HG03354 (cell line): ENCODE measurements around the gene E2F8.
"Not testable (repeated sequence)": the region's sequence is repeated elsewhere in the genome, so short reads cannot be mapped to it uniquely, and the experiment has no call there.

Source experiments
- ATAC-seq: cut with Tn5 transposase; IDR thresholded peaks from one replicate; pipeline ENCODE4 v1.9.1; 2021; ENCODE audit warnings: mild to moderate bottlenecking; ENCODE audit not compliant: unreplicated experiment, poor library complexity, severe bottlenecking

Gene E2F8, protein sequence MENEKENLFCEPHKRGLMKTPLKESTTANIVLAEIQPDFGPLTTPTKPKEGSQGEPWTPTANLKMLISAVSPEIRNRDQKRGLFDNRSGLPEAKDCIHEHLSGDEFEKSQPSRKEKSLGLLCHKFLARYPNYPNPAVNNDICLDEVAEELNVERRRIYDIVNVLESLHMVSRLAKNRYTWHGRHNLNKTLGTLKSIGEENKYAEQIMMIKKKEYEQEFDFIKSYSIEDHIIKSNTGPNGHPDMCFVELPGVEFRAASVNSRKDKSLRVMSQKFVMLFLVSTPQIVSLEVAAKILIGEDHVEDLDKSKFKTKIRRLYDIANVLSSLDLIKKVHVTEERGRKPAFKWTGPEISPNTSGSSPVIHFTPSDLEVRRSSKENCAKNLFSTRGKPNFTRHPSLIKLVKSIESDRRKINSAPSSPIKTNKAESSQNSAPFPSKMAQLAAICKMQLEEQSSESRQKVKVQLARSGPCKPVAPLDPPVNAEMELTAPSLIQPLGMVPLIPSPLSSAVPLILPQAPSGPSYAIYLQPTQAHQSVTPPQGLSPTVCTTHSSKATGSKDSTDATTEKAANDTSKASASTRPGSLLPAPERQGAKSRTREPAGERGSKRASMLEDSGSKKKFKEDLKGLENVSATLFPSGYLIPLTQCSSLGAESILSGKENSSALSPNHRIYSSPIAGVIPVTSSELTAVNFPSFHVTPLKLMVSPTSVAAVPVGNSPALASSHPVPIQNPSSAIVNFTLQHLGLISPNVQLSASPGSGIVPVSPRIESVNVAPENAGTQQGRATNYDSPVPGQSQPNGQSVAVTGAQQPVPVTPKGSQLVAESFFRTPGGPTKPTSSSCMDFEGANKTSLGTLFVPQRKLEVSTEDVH

DNA sequence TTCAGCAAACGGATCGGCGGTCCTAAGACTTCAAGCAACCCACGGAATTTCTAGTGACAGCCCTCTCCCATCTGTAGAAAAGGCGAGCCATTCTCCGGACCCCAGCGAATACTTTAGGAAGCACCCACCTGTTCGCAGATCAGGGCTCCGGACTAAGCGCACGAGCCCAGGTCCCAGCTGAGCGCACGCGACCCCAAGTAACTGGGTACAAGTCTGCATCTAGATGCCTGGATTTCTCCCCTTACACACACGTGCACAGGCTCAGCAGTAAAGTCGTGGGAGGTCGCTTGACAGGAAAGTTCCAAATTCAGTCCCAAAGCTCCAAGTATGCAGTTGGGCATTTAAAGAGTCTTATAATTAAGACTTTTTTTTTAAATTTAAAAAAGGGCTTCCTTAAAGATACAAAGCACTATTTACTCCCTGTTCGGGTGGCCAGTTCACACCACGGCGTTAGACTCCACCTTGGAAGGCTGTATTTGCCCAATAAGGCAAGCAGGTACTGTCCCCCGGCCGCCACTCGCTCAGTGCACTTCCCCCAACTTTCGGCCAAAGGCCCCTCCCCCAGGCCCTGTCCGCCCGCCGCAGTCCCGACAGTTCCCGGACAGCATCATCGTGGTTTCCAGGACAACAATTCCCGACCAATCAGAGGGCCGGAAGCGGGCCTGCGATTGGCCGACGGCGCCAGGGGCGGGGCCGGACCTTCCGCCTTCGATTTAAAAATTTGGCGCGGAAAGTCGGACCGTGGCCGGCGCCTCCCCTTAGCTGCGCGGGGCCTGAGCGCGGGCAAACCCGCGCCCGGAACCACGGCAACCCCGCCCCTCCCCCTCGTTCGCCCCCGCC is at the start of gene E2F8:
Gene E2F8, minus strand, starts transcription at position 526 of the 840 bp plus-strand sequence. CDS start 824 bp downstream, outside the sequence.
- peak; percentile 89 for ATAC-seq

DNA sequence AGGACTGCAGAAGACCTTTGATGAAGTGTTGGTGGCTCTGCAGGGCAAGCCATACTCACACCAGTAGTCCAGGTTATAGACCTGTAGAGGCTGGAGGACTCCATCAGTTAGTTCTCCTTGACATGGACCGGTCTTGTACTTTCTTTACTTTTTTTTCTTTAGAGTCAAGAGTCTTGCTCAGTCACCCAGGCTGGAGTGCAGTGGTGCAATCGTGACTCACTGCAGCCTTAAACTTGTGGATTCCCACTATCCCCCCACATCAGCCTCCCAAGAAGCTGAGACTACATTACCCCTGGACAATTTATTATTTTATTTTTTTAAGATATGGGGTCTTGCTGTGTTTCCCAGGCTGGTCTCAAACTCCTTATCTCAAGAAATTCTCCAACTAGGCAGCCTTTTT is 49.6 kb upstream of the E2F8 start:
- ATAC-seq, result no peak

DNA sequence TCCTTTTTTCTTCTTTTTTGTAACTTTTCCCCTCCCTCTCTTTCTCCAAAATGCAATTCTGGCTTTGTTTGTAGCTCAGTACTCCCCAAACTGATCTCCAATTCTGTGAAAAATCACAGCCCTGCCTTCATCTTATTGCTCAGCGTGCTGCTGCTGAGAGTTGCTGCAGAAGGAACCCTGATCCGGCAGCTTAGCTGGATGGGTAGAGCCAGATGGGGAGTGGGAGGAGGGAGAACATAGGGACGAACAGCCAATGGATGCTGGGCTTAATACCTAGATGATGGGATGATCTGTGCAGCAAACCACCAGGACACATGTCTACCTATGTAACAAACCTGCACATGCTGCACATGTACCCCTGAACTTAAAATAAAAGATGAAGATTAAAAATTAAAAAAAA is 47.5 kb upstream of the E2F8 start:
- no peak for ATAC-seq

DNA sequence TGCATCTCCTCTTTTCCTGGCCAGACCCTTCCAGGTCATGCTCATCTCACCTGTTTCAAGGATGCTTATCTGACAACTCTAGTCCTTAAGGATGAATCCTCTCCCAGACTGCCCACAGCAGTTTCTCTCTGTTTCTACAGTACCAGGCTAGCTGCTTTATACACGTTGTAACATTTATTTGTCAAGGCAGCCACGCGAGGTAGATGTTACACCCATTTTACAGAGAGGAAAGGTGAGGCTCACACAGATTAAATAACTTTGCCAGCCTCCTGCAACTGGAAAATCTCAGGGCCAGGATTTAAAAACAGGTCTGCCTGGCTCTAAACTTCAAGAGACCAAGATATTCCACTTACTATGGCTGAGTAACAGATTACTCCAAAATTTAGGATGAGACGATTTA is 45.7 kb upstream of the E2F8 start:
- ATAC-seq, result no peak

DNA sequence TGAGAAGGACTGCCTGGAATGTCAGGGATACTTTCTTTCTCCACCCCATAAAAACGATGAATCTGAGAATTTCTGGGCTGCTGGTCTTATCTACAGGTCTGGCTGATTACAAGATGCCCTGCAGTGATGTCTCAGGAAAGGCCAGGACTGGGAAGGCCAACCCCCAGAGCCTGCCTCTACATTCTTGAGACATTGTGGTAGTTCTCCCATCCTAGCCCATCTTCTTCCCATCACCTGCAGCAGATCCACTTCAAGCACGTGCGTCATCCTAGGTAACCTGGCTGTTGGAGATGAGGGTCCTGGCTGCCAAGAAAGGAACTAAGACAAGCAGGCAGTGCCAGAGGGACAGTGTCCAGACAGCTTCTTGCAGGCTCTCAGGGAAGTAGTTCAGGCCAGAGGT is 44.1 kb upstream of the E2F8 start:
- no peak for ATAC-seq

DNA sequence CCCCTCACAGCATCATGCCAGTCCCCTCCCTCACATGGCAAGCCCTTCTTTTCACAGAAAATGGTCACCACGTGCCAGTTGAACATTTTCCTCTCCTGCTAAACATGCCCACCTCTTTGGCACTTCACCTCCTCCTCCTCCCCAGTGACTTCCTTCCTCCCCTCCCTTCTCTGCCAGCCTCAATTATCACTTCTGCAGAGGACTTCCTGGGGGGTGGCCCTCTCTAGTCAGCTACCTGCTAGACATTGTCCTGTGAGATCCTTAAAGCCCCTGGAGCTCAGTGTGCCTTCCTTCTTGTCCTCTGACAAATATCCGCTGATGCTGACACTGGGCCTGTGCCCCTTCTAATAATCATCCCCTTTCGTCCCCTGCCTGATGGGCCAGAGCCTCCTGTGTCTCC is 43.2 kb upstream of the E2F8 start:
- ATAC-seq, result no peak

DNA sequence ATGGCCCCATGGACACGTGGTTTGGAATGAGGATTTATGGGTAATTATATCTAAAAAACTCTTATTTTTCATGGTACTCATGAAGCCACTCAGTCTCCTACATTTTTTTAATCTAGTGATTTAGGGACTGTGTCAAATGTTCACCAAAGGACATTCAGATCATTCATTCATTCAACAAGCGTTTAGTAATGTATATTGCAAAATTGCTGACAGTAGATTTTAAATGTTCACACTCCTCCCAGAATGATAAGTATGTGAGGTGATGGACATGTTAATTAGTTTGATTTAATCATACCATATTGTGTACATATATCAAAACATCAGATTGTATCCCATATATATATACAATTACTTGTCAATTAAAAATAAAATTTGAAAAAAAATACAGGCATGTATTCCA is 40.8 kb upstream of the E2F8 start:
- ATAC-seq, result no peak

DNA sequence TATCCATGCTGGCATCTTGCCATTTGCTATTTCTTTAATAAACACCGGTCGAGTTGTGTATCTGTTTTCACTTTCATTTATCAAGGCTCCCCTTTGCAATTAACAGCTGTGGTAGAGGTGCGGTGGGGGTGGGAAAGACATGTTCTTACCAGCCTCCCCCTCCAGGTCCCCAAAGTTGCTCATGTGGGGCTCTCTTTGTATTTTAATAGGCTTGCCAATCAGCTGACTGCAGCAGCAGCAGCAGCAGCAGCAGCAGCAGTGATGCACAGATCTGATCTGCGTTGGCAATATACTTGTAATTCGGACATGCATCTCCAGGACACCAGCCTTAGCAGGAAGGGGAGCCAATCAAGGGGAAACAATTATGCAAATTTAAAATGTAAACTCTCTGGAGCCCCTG is 40.3 kb upstream of the E2F8 start:
- ATAC-seq, result peak; percentile 69

DNA sequence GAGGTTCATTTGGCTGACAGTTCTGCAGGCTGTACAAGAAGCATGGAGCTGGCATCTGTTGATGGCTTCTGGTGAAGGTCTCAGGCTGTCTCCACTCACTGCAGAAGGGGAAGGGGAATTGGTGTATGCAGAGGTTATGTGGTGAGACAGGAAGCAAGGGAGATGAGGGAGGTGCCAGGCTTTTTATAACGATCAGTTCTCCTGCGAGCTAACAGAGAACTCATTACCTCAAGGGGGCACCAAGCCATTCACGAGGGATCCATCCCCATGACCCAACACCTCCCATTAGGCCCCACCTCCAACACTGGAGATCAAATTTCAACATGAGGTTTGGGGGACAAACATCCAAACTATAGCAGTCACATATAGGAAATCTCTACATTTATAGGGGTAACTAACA is 38.7 kb upstream of the E2F8 start:
- no peak for ATAC-seq

DNA sequence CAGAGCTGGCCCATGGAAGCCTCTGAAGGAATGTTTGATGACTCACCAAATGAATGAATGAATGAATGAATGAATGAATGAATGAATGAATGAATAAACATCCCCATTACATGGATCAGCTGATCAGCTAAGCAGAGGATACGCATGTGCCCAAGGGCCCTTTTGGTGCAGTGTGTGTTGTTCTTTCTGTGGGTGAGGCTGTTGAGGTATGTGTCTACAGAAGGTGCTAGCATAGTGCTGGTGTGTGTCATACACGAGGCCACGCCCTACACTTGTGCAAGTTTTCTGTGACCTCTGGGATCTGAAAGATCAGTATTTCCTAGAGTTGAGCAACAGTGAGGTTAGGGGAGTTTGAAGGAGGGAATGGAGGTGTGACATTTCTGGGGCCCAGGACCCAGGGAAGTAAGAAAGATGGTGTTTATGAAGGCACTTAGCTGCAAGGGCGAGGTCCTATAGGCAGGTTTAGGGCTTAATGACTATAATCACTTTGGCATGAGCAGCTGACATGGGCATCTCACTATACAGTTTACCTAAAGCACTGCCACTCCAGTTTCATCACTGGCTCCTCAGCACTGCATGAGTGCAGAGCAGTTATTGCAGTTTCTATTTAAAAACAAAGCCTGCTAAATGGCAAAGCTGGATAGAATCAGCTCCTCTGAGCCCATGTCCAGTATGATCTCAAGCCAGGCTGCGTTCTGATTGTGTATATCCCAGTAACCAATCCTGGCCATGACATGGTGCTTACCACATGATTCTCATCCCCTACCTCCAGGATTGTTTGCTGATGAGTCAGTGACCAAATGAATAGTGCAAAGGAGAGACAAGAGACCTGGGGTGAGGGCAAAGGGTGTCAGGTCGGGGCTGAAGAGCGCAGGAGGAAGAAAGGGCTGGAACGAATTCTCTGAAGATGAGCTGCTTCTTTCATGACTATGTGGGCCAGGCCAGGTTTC is 36.4 kb upstream of the E2F8 start:
- ATAC-seq, result no peak

DNA sequence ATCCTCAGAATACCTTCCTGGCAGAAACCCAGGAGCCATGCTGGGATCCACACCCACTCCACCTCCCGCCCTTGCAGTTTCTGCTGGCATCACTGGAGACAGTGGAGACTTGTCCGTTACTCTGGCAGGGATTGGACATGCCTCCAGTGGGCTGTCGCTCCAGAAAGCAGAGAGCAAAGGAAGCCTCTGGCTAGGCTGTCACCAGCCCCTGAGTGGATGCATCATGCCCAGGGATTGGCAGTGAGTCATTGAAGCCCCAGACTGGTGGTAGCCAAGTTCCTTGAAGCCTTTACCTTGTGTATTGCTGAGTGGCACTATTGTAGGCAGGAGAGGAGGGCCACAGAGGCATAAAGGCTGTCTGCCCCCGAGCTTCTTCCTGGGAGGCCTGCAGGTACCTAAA is 34.8 kb upstream of the E2F8 start:
- ATAC-seq, result no peak

DNA sequence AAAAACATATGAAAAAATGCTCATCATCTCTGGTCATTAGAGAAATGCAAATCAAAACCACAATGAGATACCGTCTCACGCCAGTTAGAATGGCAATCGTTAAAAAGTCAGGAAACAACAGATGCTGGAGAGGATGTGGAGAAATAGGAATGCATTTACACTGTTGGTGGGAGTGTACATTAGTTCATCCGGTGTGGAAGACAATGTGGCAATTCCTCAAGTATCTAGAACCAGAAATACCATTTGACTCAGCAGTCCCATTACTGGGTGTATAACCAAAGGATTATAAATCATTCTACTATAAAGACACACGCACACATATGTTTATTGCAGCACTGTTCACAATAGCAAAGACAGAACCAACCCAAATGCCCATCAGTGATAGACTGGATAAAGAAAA is 32.5 kb upstream of the E2F8 start:
- ATAC-seq, result not testable (repeated sequence)

DNA sequence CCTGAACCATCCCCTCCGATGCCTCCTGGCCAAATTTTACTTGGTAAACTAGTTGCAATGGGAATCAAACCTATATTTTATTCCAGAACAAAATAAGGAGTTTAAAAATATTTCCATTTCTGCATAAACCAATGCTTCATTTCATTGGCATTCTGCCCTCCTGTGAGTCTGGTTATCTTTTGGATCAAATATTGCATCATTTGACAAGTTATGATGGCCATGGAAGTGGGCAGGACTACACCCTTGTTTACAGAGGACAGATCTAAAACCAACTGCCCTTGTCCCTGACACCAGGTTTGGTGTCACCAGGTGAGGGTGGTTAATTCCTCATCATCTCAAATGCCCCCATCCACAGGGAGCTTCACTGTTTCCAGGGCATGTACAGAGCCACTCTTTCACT is 28.2 kb upstream of the E2F8 start:
- ATAC-seq, result no peak

DNA sequence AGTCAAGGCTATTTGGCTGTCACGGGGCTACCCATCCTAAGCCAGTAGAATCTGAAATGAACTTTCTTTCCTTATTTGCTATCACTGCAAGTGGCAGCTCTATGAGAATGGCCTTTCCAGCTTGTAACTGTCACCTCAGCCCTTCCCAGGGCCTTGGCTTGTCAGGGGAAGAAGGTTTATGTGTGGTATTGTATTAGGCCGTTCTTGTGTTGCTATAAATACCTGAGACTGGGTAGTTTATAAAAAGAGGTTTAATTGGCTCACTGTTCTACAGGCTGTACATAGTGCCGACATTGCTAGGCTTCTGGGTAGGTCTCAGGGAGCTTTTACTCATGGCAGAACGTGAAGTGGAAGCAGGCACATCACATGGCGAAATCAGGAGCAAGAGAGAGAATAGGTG is 26.8 kb upstream of the E2F8 start:
- no peak for ATAC-seq

DNA sequence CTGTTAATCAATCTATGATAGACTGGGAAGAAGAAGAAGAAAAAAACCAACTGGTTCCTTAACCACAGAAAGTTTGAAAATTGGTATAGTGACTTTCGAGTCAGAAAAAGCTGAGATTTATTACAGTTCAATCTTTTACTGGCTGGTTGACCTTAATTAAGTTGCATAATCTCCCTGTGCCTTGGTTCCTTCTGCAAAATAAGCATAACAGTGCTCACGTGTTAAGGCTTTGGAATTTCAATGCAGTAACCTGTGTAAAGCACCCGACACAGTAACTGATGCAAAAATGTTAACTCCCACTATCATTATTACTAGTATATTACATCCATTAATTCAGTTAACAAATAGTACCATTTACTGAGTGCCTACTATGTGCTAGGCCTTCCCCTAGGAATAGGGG is 22.6 kb upstream of the E2F8 start:
- no peak for ATAC-seq

DNA sequence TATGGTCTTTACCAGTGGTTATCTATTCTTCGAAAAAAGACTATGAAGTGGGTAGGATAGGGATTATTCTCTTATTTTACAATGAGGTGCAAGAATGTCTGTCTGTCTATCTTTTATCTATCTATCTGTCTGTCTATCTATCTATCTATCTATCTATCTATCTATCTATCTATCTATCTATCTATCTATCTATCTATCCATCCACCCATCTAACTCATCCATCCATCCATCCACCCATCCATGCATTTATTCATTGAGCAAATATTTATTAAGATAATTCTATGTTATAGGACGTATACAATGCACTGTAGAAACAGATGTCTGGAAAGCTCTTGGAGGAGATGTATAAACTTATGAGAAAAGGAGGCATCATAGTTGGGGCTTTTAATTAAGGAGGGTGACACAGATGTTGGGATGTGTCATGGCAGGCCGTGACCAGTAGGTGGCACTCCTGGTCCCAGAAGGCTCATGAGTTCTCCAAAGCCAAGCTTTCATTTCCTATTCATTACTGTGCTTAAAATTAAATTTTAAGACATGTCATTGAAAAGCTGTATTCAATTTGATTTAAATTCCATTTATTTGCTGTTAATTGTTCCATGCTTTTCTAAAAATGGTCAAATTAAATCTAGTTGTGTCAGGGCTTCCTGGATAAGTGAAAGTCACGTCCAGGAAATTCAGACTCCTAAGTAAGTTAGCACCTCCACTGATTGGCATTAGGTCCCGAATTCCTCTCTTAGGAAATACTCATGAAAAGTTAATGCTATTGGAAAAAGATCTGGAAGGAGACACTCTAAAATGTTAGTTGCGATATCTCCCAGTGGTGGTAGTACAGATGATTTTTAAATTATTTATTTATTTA is 19.0 kb upstream of the E2F8 start:
- ATAC-seq, result peak; percentile 86

DNA sequence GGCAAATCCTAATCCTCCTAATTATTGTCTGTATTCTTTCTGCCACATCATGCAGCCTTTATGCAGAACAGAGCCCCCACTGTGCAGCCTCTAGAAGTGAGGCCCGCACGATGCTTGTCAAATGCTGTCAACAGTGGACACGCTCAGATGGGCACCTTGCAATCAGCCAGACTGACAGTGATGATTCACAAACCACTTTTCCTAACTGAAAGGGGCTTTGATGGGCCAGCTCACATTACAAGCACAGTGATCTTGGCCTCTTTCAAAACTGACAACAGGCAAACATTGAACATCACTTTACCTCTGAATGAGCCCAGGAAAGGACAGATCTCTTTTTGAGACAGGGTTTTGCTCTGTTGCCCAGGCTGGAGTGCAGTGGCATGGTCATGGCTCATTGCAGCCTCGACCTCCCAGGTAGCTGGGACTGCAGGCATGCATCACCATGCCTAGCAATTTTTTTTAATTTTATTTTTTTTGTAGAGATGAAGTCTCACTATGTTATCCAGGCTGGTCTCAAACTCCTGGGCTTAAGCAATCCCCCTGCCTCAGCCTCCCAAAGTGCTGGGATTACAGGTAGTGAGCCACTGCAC is 18.0 kb upstream of the E2F8 start:
- no peak for ATAC-seq

DNA sequence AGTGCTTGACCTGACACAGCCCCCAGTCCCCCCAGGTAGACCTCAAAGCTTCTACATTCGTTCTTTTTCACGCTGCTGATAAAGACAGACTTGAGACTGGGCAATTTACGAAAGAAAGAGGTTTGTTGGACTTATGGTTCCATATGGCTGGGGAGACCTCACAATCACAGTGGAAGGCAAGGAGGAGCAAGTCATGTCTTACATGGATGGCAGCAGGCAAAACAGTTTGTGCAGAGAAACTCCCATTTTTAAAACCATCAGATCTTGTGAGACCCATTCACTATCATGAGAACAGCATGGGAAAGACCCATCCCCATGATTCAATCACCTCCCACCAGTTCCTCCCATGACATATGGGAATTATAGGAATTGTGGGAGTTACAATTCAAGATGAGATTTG is 13.7 kb upstream of the E2F8 start:
- ATAC-seq, result not testable (repeated sequence)
